SW 1271 (cell line): ENCODE data around the gene PGF.

Experiments used
- DNase-seq, 2 experiments: peaks; one replicate each; lab custom pipeline; 2025; lab: John Stamatoyannopoulos, UW

The PGF gene

DNA sequence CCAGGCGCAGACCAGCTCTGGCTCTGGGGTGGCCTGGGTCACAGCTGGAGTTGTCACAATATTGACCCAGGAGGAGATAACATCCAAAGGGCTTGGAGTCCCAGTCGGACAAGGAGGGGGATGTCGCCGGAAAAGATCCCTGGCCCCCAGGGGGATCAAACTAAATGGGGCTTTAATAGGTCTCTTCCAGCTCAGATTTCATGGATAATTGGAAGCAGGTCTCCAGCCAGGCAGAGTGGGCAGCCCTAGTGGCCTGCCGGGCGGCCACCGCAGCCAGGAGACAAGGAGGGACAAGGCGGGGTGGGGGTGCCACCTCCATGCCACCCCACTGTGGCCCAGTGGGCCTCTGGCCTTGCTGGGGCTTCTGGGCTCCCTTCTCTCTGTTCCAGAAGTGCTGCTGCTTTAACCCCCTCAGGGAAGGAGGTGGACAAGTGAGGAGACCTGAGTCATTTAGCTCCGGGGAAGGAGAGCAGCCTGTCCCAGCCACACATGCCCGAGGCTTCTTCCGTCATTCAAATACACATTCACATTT lies 23.1 kb upstream of the PGF start:
- DNase-seq, result no peak

DNA sequence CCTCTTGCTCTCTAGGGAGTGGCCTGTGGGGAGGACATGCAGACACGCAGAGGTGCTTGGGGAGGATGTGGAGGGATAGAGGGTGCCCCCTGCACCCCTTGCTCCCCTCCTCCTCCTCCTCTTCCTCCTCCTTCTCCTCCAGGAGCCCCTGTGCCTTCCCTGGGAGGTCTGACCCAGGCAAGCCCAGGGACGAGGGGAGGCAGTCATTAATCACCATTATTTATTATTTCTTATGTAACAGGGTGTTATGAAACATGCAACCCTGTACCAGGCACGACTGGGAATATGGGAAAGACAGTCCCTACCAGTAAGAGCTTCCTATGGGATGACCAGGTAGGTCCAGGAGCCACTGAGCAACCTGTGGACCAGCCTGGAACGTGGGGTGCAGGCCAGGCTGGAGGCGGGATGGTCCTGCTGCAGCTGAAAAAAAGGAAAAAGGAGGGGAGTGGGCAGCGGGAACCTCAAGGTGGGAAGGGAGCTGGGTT lies 22.5 kb upstream of the PGF start:
- DNase-seq, result no peak

DNA sequence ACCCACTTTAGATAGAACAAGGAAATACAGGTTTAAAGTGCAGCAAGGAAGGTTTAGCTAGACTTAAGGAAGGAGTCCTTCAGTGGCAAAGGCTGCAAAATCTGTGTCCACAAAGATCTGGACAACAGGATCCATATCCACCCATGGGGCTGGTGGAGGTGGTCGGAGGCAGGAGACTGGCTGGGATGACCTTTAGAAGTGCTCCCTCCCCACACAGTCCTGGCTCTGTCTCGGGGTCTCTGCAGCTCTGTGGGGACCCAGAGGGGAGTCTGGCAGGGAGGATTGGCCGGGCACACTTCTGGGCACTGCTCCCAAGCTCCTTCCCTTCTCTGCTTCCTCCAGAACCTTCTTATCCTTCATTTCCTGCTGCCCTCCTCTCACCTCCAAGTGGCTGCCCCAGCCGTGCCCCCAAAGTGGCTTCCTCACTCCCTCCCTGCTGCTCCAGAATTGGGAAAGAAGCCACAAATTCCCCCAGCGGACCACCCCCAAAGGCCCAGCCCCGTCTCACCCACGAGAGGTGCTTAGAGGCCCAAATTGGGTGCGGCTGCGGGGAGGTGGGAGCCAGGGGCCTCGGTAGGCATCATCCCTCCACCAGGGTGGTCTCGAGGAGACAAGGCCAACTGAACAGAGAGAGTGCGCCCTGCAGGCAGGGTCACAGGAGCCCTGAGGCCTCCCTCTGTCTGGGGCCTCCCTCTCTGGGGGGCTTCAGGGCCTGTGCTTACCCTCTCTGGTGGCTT lies 21.9 kb upstream of the PGF start:
- no peak for DNase-seq

DNA sequence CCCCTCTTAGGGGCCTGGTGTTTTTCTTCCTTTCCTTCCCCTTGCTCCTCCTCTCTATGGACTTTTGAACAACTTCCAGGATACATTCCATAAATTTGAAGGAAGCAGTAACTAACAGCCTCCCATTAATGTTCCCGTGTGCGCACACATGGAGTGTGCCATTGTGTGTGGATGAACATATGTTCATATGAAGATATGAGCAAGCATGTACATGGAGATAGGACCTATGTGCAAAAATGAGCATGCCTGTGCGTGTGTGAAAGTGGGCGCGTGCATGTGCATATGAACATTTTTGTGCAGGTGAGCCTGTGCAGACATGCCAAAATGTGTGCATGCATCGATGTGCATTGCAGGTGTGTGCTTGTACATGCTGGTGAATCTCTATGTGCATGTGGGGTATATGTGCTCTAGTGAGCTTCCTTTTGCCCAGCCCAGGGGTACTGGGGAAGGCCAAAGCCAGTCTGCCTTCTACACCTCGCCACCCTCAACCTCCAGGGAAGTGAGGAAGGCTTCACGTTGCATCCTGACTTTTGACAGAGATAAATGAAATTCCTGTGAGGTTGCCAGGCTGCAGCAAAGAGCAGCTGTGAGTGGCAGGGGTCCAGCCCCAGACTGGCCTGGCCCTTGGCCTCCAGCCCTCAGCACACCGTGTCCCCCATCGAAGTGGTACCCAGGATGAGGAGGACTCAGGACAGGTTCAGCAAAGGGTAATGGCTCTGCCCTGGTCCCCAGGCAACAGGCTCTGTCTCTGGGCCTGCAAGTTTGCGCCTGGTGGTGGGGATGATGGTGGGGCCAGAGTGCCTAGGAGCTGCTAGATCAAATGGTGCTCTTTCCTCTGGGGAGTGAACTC lies 21.1 kb upstream of the PGF start:
- no peak for DNase-seq

DNA sequence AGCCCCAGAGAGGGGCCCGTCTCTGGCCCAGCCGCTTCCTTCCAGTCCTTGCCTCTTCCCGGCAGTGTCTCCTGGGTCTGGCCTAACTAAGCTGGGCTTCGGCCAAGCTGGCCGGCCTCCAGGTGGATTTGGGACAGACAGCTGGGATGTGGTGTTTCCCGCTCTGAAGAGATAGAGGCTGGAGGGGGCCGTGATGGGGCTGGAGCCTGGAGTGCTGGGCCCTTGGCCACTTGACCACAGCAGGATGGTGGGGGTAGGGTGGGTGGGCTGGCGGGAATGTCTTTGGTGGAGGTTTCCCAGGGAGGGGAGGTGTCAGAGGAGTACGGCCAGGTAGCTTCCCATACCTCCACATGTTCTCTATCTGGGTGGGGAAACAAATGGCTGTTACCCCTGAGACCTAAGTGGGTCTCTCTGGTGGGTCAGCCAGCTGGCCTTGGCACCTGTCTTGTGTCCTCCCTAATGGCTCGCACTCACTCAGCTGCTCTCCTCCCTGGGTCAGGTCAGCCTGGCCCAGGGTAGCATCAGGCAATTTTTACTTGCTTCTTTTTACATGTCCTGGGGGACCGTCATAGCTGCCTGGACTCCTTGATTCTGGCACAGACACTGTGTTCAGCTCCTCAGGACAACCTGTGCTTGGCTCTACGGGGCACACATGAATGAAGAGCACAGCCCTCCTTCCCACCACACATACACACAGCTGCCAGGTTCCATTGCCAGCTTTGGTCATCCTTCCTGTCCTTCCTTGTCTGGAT lies 19.8 kb upstream of the PGF start:
- no peak for DNase-seq

DNA sequence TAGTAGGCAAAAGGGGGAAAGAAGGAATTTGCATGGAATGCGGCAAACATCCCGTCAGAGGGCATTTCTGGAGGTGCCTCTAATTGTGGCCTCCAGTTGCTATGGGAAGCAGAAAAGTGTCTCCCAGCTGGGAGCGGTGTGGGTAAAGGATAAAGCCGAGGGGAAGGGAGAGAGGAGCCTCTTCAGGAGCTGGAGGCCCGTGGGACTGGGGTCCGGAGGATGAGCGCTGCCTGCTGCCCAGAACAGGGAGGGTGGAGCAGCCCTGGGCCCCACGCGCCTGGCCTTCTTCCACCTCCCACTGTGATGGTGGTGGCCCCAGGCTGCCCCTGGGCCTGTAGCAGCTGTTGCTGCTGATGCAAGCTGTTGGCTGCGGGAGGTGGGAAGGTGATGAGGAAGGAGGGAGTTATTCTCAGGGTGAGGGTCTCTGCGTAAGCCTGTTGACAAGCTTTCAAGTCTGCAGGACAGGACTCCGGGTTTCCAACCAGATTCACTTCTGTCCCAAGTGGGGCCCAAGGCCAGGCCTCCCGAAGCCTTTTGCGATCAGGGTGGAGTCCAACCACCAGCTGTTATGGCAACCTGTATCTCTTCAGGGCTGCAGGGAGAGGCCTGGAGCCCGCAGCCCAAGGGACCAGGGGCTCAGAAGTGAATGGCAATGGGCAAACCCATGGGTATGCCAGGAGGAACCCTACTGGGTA lies 19.1 kb upstream of the PGF start:
- no peak for DNase-seq

DNA sequence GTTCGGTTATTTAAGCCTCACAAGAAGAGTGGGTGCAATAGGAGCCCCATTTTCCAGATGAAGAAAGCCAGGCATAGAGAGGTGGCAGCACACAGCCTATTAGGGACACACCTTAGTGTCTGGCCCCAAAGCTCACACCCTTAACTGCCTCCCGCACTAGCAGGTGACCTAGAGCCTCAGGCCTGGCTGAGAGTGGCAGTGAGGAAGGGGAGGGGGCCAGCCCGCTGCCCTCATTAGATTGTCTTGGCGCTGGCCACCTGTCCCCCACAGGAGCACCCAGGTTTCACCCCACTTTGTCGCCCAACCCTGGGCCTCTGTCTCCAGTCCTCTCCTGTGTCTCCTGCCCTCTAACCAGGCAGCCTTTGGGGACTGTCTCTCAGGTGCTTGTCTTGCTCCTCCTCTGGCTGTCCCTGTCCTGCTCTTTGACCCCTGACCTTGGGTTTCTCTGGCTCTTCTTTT lies 18.5 kb upstream of the PGF start:
- no peak for DNase-seq

DNA sequence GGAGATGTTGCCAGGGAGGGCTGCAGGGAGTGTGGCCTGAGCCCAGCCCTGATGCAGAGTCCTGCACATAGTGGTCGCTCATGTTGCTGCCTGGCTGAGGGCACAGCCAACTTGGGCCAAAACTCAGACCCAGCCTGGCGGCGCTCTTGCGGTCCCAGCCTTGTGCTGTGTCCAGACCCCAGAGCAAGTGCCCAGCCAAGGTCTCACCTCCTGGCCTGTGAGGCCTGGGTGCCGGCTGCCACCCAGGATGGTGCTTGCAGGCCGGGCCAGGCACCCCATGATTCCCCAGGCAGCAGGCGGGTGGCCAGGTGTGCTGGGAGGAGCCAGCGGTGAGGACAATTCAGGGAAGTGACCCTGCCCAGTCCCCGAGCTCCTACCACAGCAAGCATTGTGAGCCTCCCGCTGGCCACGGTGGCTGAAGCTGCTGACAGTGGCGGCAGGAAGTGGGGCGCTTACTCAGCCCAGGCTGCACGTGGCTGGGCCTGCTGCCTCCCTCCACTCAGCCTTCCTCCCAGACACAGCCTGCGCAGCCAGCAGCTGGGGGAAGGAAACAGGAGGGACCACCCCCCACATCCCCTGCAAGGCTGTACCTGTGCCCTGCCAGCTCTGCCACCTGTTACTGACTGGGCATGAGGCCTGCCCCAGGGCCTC lies 17.7 kb upstream of the PGF start:
- DNase-seq, result no peak

DNA sequence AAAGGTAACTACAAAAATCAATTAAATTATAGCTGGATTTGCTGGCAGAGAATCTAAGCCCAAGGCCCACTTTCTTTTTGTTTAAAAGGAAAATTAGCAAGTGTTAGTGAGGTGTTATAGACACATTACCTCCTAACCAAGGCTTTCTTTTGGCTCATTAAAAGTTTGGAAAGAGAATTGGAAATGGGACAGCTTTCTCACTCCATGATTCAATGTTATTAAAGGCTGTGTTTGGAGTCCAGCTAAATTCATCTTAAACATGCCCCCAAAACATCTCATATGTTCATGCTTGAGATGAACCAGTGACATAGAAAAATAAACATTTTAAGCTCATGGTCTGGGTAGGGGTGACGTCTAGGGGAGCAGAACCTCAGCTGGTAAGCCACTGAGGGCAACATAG lies 13.4 kb upstream of the PGF start:
- no peak for DNase-seq

DNA sequence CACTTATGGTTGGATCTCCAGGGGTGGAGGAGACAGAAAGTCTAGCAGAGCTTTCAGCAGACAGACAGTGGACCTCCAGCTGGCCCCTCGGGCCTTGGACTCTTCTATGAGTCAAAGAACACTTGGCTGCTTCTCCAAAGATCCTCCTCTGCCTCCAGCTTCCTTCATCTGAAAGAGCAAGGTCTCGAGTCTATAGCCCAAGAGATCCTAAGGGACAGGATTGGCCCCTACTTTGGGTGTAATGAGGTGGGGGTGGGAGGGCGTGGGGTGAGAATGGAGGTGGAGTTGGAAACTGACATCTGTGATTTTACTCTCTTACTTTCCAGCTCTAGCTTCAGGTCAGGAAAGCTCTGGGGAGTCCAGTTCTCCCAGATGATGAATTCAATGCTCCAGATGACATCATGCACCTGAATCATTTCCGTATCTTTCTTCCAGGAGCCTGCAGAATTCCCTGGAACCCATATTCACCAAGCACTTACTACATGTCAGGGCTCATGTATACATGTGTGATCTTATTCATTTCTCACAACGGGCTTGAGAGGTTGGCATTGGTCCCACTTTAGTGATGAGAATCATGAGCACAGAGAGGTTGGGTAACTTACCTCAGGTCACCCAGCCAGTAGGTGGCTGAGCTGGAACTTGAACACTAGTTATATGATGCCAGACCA lies 10.2 kb upstream of the PGF start:
- DNase-seq, result no peak

DNA sequence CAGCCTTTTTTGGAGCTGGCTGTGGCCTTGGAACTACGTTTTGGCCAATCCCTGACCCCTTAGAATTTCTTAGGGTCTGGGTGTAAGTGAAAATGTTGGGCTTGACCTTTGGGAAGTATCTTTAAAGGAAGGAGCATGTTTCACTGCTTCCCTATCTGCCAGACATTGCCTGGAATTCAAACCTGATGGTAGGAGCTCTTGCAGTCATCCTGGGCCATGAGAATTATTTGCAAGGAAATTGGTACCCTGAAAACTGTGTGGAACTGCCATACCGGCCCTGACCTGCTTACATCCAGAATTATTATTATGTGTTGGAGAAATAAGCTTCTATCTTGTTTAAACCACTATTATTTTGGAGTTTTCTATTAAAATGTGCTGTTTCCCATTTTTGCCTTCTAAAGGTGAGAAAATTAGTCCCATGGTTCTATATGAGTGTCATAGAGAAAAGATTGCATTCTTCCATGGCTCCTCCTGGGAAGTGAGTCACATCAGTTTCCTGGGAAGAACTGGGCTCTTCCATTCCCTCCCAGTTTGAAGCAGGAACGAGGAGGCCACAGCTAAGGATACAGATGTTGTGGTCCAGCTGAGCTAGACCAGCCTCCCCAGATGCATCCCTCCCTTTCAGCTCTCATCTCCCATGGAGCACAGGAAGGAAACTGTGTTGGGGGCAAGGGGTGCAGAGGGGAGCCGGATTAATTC lies 9.5 kb upstream of the PGF start:
- DNase-seq, result peak in 1 of 2 experiments; percentile 9

DNA sequence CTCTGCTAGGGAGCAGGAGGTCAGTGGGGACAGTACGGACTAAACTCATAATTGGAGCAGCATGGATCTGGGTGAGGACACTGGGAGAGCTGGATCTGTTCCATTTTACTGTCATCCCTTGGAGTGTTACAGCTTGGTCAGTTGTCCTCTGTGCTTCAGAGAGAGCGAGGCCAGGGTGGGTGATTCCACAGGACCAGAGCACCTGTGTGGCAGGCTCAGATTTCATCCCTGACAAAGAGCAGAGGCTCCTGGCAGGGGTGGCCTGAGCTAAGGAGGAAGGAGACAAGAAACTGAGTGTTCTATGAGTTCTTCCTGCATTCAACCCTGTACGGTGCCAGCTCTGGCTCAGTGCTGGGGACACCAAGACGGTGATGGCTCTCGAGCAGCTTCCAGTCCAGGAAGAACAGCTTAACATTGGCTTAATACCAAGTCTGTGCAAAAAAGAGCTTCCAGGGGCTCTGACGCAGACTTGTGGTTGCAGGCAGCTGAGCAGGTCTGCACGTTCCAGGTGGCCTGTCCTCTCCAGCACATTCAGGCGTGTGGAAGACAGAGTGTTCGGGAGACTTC lies 8.4 kb upstream of the PGF start:
- DNase-seq, result no peak

DNA sequence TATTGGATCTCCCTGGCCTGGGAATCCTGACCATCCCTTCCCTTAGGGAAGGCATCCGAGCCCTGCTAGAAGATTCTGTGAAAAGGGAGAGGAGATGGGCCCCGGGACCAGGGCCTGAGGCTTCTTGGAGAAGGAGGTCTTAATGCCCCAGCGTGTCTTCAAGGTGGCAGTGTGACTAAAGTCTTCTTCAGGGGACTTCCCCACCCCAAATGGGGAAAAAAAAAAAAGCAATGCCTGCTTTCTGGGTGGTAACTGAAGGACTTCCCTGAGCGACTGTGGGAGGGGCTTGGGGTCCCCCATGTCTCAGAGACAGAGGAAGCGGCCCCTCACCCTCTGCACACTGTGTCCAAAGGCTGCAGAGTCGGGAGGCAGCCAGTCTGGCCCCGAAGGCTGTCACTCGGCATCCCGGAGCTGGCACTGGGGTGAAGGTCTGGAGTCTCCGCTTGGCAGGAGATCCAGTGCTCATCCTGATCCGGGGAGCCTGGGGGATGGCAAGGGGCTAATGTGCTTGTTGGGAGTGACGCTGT lies 7.8 kb upstream of the PGF start:
- DNase-seq, result no peak

DNA sequence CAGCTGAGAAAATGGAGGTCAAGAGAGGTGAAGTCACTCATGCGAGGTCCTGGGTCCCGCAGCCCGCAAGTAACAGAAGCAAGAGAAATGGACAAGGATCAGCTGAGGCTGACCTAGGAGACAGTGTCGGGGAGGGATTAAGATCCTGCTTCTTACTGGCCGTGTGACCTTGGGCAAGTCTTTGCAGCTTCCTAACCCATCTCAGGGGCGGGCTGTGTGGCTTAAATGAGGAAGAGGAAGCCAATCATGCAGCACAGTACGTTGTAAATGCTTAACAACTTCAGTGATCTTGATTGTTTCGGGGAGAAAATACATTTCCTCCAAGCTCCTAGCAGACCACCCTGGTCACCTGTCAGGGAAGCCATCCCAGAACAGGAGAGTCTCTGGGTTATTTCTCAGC lies 7.1 kb upstream of the PGF start:
- DNase-seq, result no peak

DNA sequence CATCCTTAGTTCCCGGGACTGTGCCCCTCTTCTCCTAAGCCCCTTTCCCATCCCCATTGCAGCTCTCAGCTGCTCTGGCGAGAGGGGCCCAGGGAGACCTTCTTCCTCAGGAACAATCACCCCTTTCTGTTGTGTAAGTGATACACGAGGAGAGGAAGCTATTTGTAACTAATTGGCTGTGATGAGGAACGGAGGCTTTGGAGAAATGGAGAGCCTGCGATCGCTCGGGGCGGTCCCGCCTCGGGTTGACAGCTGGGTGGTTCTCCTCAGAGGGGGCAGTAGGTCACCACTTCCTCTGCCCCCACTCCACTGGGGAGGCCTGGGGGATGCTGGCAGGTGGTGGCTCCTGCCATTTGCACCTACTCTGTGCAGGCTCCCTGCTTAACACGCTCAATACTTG lies 6.6 kb upstream of the PGF start:
- DNase-seq, result no peak

DNA sequence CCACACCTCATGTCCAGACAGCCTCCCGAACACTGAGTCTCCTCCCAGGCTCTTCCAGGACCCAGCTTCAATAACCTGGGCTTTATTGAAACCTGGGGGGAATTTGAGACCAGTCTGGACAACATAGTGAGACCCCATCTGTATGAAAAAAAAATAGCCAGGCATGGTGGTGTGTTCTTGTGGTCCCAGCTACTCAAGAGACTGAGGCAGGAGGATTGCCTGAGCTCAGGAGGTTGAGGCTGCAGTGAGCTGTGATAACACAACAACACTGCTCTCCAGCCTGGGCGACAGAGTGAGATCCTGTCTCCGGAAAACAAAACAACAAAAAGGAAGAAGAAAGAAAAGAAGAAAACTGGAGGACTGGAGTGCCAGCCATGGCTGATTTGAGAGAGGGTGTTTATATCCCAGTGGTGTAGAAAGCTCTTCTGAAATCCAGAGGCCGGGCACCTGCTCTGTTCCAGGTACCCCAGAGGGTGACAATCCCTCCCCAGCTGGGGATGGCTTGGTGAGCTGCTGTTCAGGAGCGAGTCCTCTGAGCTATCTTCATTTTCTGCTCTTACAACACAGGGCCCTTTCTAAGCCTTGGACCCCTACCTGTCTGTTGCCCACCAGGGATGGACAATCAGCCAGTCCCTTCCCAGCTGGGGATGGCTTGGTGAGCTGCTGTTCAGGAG lies 6.0 kb upstream of the PGF start:
- no peak for DNase-seq

DNA sequence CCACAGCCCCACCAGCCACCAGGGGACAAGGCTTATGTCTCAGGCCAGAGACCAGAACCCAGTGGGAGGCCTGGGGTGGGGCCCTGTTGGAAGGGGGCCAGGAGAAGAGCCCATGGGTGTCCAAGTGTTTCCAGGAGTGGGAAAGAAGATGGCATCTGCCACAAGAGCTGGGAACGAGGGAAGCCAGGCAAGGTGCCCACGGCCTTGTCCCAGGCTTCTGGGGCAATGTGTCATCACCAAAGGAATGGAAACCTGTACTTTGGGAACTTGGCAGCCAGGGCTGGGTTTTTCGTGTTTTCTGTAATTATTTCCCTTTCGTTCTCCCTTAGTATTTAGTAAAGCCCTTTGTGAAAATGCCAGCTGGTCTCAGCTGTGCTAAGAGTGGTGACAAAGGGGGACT lies 5.3 kb upstream of the PGF start:
- DNase-seq, result no peak

DNA sequence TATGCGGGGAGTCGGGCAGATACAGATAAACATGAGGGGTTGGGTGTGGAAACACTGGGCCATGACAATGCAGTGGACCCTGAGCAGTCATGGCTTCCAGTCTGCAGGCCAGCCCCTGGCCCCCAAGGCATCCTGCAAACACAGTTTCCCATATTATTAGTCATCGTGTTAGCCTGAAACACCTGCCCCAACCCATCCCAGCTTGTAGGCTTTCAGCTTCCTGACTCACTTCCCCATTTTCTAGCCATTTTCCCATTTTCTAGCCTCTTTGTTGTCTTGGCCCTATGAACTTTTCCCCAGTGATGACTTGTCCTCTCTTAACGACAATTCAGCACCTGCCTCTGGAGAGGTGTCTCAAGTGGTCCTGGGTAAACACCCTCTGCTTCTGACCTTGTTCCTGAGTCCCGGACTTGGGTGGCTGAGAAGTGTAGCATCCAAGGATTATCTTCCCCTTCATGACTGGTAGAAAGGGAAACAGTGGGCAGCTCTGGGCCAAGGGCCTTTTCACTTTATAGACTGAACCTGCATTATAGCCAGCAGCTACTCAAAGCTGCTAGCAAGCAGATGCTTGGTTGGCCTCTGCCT lies 4.3 kb upstream of the PGF start:
- no peak for DNase-seq
